Testis (tissue), 2 donors: ENCODE measurements around the gene KDM4C.

Source experiments
- CTCF ChIP-seq, 3 experiments: fragments of 450-650 bp in 2 of 3; fragments of 200-600 bp in 1 of 3; sonication (generic) in 1 of 3; IDR thresholded peaks; one replicate each; pipeline ENCODE4 v1.5.1; 2016 to 2019; ENCODE audit warnings: antibody characterized with exemption in 3 of 3, mild to moderate bottlenecking in 2 of 3, moderate library complexity in 1 of 3
- POLR2A ChIP-seq: fragments of 450-650 bp; IDR thresholded peaks from one replicate; pipeline ENCODE4 v1.6.1; 2017; ENCODE audit warnings: antibody characterized with exemption, mild to moderate bottlenecking, moderate library complexity

- TF ChIP-seq CTCF (IDR thresholded peaks at IDR 0.05) (no peak), POLR2A (no peak)
These were observed 340.3 kb downstream of the KDM4C start for GRCh38 chr9:7097785-7098752.
